ENCODE data around the gene DEPDC5.

Gene DEPDC5

DNA sequence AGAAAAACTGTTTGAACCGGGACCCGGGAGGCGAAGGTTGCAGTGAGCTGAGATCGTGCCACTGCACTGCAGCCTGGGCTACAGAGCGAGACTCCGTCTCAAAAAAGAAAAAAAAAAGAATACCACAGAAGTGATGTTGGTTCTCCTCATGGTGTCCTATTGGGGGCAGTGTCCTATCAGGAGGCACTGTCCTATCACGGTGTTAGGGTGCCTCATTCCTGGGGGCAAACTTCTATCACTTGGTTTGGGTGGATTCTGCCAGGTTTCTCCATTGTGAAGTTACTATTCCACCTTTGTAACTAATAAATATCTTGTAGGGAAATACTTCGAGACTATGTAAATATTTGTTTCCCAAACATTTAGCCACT is 23.5 kb upstream of the DEPDC5 start:
- TF ChIP-seq, protein P1, sequence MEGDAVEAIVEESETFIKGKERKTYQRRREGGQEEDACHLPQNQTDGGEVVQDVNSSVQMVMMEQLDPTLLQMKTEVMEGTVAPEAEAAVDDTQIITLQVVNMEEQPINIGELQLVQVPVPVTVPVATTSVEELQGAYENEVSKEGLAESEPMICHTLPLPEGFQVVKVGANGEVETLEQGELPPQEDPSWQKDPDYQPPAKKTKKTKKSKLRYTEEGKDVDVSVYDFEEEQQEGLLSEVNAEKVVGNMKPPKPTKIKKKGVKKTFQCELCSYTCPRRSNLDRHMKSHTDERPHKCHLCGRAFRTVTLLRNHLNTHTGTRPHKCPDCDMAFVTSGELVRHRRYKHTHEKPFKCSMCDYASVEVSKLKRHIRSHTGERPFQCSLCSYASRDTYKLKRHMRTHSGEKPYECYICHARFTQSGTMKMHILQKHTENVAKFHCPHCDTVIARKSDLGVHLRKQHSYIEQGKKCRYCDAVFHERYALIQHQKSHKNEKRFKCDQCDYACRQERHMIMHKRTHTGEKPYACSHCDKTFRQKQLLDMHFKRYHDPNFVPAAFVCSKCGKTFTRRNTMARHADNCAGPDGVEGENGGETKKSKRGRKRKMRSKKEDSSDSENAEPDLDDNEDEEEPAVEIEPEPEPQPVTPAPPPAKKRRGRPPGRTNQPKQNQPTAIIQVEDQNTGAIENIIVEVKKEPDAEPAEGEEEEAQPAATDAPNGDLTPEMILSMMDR (IDR thresholded peaks at IDR 0.05; ENCODE audit: insufficient read depth, low read length), result no peak
- TF ChIP-seq, protein P2, sequence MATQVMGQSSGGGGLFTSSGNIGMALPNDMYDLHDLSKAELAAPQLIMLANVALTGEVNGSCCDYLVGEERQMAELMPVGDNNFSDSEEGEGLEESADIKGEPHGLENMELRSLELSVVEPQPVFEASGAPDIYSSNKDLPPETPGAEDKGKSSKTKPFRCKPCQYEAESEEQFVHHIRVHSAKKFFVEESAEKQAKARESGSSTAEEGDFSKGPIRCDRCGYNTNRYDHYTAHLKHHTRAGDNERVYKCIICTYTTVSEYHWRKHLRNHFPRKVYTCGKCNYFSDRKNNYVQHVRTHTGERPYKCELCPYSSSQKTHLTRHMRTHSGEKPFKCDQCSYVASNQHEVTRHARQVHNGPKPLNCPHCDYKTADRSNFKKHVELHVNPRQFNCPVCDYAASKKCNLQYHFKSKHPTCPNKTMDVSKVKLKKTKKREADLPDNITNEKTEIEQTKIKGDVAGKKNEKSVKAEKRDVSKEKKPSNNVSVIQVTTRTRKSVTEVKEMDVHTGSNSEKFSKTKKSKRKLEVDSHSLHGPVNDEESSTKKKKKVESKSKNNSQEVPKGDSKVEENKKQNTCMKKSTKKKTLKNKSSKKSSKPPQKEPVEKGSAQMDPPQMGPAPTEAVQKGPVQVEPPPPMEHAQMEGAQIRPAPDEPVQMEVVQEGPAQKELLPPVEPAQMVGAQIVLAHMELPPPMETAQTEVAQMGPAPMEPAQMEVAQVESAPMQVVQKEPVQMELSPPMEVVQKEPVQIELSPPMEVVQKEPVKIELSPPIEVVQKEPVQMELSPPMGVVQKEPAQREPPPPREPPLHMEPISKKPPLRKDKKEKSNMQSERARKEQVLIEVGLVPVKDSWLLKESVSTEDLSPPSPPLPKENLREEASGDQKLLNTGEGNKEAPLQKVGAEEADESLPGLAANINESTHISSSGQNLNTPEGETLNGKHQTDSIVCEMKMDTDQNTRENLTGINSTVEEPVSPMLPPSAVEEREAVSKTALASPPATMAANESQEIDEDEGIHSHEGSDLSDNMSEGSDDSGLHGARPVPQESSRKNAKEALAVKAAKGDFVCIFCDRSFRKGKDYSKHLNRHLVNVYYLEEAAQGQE (IDR thresholded peaks at IDR 0.05; ENCODE audit: insufficient replicate concordance, low read depth), result no peak
- TF ChIP-seq GABPA (IDR thresholded peaks at IDR 0.05; ENCODE audit: low read depth) (no peak), SPI1 (IDR thresholded peaks at IDR 0.05; ENCODE audit: borderline replicate concordance, low read depth) (no peak), POLR2AphosphoS5 (IDR thresholded peaks at IDR 0.05; ENCODE audit: low read depth) (no peak)
- Histone ChIP-seq H3K4me3 (replicated peaks; ENCODE audit: insufficient read depth, low read length) (no peak overlapping the region), H3K27ac (replicated peaks) (no peak overlapping the region), H3K27me3 (ENCODE audit: insufficient read depth, poor library complexity, severe bottlenecking) (peaks cover 2% of the 10 kb centered on the region)
- DNase-seq (ENCODE audit: low read depth in 1 of 2, low spot score in 1 of 2), result no peak

DNA sequence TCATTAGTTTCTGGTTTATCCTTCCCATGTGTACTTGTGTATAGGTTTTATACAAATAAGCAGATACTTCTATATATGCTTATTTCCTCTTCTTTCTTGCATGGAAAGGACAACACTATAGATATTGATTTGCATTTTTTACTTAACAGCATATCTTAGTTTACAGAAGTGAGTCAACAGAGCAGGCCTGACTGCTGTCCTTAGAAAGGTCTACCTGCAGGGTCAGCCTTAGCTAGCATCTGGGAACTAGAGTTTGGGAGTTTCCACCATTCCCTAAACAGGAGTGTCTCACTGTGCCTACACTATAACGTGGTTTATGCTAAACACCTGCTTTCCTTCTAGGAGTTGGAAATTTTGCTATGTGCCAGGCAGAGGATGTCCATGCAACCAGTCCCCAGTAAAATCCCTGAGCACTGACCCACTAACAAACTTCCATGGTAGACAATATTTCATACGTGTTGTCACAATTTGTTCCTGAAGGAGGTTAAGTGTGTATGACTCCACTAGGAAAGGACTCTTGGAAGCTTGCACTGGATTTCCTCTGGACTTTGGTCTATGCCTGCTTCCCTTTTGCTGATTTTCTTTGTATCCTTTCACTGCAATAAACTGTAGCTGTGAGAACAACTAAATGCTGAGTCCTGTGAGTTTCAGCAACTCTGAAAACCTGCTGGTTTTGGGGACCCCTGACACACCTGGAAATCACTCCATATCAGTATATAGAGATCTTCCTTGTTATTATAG is 21.6 kb upstream of the DEPDC5 start:
- TF ChIP-seq POLR2AphosphoS5 (IDR thresholded peaks at IDR 0.05; ENCODE audit: low read depth) (no peak), GABPA (IDR thresholded peaks at IDR 0.05; ENCODE audit: low read depth) (no peak), SPI1 (IDR thresholded peaks at IDR 0.05; ENCODE audit: borderline replicate concordance, low read depth) (no peak)
- TF ChIP-seq, protein P1 (IDR thresholded peaks at IDR 0.05; ENCODE audit: insufficient read depth, low read length), result no peak
- TF ChIP-seq, protein P2 (IDR thresholded peaks at IDR 0.05; ENCODE audit: insufficient replicate concordance, low read depth), result no peak
- no peak overlapping the region for H3K4me3 ChIP-seq (replicated peaks; ENCODE audit: insufficient read depth, low read length)
- no peak overlapping the region for H3K27ac ChIP-seq (replicated peaks)
- DNase-seq (ENCODE audit: low read depth in 1 of 2, low spot score in 1 of 2), result no peak
- H3K27me3 ChIP-seq (ENCODE audit: insufficient read depth, poor library complexity, severe bottlenecking), result peaks cover 2% of the 10 kb centered on the region

DNA sequence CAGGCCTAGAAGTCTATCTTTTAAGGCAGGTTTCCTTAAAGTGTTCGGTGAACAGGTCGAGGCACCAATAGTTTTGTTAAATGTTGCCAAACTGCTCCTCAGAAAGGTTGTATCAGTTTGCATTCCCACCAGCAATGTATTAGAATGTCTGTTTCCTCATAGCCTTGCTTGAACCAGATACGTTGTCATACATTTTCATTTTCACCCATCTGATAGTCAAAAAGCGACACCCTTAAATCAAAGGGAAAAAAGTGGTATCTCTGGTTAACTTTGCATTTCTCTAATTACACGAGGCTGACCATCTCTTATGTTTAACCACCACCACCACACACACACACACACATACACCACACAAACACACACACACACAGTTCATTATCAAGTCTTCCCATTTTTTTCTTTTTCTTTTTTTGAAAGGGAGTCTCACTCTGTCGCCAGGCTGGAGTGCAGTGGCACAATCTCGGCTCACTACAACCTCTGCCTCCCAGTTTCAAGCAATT is 20.2 kb upstream of the DEPDC5 start:
- peaks cover 2% of the 10 kb centered on the region for H3K27me3 ChIP-seq (ENCODE audit: insufficient read depth, poor library complexity, severe bottlenecking)
- no peak for DNase-seq (ENCODE audit: low read depth in 1 of 2, low spot score in 1 of 2)
- no peak overlapping the region for H3K4me3 ChIP-seq (replicated peaks; ENCODE audit: insufficient read depth, low read length)
- no peak overlapping the region for H3K27ac ChIP-seq (replicated peaks)
- TF ChIP-seq, protein P1 (IDR thresholded peaks at IDR 0.05; ENCODE audit: insufficient read depth, low read length), result no peak
- no peak for TF ChIP-seq SPI1 (IDR thresholded peaks at IDR 0.05; ENCODE audit: borderline replicate concordance, low read depth)
- TF ChIP-seq POLR2AphosphoS5 (IDR thresholded peaks at IDR 0.05; ENCODE audit: low read depth), result no peak
- TF ChIP-seq, protein P2 (IDR thresholded peaks at IDR 0.05; ENCODE audit: insufficient replicate concordance, low read depth), result no peak
- TF ChIP-seq GABPA (IDR thresholded peaks at IDR 0.05; ENCODE audit: low read depth), result no peak
